Stomach (tissue), 4 donors: Measurements from ENCODE around the gene SH3BP2.

Source experiments
- EP300 ChIP-seq: sonication (generic); formaldehyde crosslinking; IDR thresholded peaks from one replicate; pipeline ENCODE4 v1.6.1; 2017; ENCODE audit warnings: antibody characterized with exemption
- TF ChIP-seq, protein P1 (sequence below), 7 experiments: fragments of 450-650 bp in 4 of 7; fragments of 200-600 bp in 3 of 7; sonication (generic) in 3 of 7; IDR thresholded peaks; one replicate each; pipeline ENCODE4 v1.5.1; 2016 to 2019; ENCODE audit warnings: antibody characterized with exemption in 7 of 7, control low read depth in 2 of 7, mild to moderate bottlenecking in 1 of 7

GRCh38 chr4:2819244-2820215 is 26.6 kb downstream of the SH3BP2 start:
- no peak for TF ChIP-seq EP300
- TF ChIP-seq, protein P1, sequence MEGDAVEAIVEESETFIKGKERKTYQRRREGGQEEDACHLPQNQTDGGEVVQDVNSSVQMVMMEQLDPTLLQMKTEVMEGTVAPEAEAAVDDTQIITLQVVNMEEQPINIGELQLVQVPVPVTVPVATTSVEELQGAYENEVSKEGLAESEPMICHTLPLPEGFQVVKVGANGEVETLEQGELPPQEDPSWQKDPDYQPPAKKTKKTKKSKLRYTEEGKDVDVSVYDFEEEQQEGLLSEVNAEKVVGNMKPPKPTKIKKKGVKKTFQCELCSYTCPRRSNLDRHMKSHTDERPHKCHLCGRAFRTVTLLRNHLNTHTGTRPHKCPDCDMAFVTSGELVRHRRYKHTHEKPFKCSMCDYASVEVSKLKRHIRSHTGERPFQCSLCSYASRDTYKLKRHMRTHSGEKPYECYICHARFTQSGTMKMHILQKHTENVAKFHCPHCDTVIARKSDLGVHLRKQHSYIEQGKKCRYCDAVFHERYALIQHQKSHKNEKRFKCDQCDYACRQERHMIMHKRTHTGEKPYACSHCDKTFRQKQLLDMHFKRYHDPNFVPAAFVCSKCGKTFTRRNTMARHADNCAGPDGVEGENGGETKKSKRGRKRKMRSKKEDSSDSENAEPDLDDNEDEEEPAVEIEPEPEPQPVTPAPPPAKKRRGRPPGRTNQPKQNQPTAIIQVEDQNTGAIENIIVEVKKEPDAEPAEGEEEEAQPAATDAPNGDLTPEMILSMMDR (IDR thresholded peaks at IDR 0.05): no peak
